ENCODE results near the gene NAGK.
"Not testable (repeated sequence)": the region's sequence is repeated elsewhere in the genome, so short reads cannot be mapped to it uniquely, and the experiment has no call there.

The NAGK gene

GRCh38 chr2:71100195-71100964 lies 31.9 kb downstream of the NAGK start:
- no peaks in the 10 kb centered on the region for H3K27me3 ChIP-seq (ENCODE audit: control insufficient read depth, insufficient read depth, low read length)
- H3K9ac ChIP-seq (ENCODE audit: low read length) = no peak overlapping the region
- no peaks in the 10 kb centered on the region for H3K4me1 ChIP-seq (ENCODE audit: control insufficient read depth, insufficient read depth, low read length)
- H3K9me3 ChIP-seq (ENCODE audit: control insufficient read depth, low read length) = no peaks in the 10 kb centered on the region
- H3K36me3 ChIP-seq (ENCODE audit: control insufficient read depth, insufficient read depth, low read length) = no peaks in the 10 kb centered on the region
- H3K4me3 ChIP-seq (ENCODE audit: low read length) = no peak overlapping the region

GRCh38 chr2:71101656-71102055 lies 33.2 kb downstream of the NAGK start:
- H3K9me3 ChIP-seq (ENCODE audit: control insufficient read depth, low read length) = no peaks in the 10 kb centered on the region
- H3K36me3 ChIP-seq (ENCODE audit: control insufficient read depth, insufficient read depth, low read length) = no peaks in the 10 kb centered on the region
- H3K4me3 ChIP-seq (ENCODE audit: low read length) = no peak overlapping the region
- H3K9ac ChIP-seq (ENCODE audit: low read length) = no peak overlapping the region
- H3K4me1 ChIP-seq (ENCODE audit: control insufficient read depth, insufficient read depth, low read length) = no peaks in the 10 kb centered on the region
- H3K27me3 ChIP-seq (ENCODE audit: control insufficient read depth, insufficient read depth, low read length) = no peaks in the 10 kb centered on the region

- Histone ChIP-seq H3K4me3 (ENCODE audit: low read length) (no peak overlapping the region), H3K36me3 (ENCODE audit: control insufficient read depth, insufficient read depth, low read length) (no peaks in the 10 kb centered on the region), H3K9ac (ENCODE audit: low read length) (no peak overlapping the region), H3K9me3 (ENCODE audit: control insufficient read depth, low read length) (no peaks in the 10 kb centered on the region), H3K4me1 (ENCODE audit: control insufficient read depth, insufficient read depth, low read length) (no peaks in the 10 kb centered on the region), H3K27me3 (ENCODE audit: control insufficient read depth, insufficient read depth, low read length) (no peaks in the 10 kb centered on the region)
Measured at GRCh38 chr2:71102981-71103681, 34.7 kb downstream of the NAGK start.

- Histone ChIP-seq H3K4me1 (ENCODE audit: control insufficient read depth, insufficient read depth, low read length) (no peaks in the 10 kb centered on the region), H3K4me3 (ENCODE audit: low read length) (no peak overlapping the region), H3K27me3 (ENCODE audit: control insufficient read depth, insufficient read depth, low read length) (no peaks in the 10 kb centered on the region), H3K36me3 (ENCODE audit: control insufficient read depth, insufficient read depth, low read length) (no peaks in the 10 kb centered on the region), H3K9me3 (ENCODE audit: control insufficient read depth, low read length) (no peaks in the 10 kb centered on the region), H3K9ac (ENCODE audit: low read length) (no peak overlapping the region)
Measured at GRCh38 chr2:71103809-71104208, 35.4 kb downstream of the NAGK start.

GRCh38 chr2:71106463-71106862 lies 38.0 kb downstream of the NAGK start:
- H3K4me3 ChIP-seq (ENCODE audit: low read length); H3K9me3 ChIP-seq (ENCODE audit: control insufficient read depth, low read length); H3K36me3 ChIP-seq (ENCODE audit: control insufficient read depth, insufficient read depth, low read length); H3K27me3 ChIP-seq (ENCODE audit: control insufficient read depth, insufficient read depth, low read length); H3K4me1 ChIP-seq (ENCODE audit: control insufficient read depth, insufficient read depth, low read length); H3K9ac ChIP-seq (ENCODE audit: low read length): not testable (repeated sequence)

GRCh38 chr2:71108091-71108490 lies 39.6 kb downstream of the NAGK start:
- Histone ChIP-seq H3K27me3 (ENCODE audit: control insufficient read depth, insufficient read depth, low read length) (no peaks in the 10 kb centered on the region), H3K9me3 (ENCODE audit: control insufficient read depth, low read length) (no peaks in the 10 kb centered on the region), H3K9ac (ENCODE audit: low read length) (no peak overlapping the region), H3K4me1 (ENCODE audit: control insufficient read depth, insufficient read depth, low read length) (no peaks in the 10 kb centered on the region), H3K36me3 (ENCODE audit: control insufficient read depth, insufficient read depth, low read length) (no peaks in the 10 kb centered on the region), H3K4me3 (ENCODE audit: low read length) (no peak overlapping the region)

- Histone ChIP-seq H3K27me3 (ENCODE audit: control insufficient read depth, insufficient read depth, low read length) (no peaks in the 10 kb centered on the region), H3K36me3 (ENCODE audit: control insufficient read depth, insufficient read depth, low read length) (no peaks in the 10 kb centered on the region), H3K4me3 (ENCODE audit: low read length) (no peak overlapping the region), H3K4me1 (ENCODE audit: control insufficient read depth, insufficient read depth, low read length) (no peaks in the 10 kb centered on the region), H3K9me3 (ENCODE audit: control insufficient read depth, low read length) (no peaks in the 10 kb centered on the region), H3K9ac (ENCODE audit: low read length) (no peak overlapping the region)
Measured at GRCh38 chr2:71113843-71114242, 45.4 kb downstream of the NAGK start.

GRCh38 chr2:71117063-71117462 lies 48.6 kb downstream of the NAGK start:
- no peak overlapping the region for H3K9ac ChIP-seq (ENCODE audit: low read length)
- H3K9me3 ChIP-seq (ENCODE audit: control insufficient read depth, low read length) = no peaks in the 10 kb centered on the region
- no peaks in the 10 kb centered on the region for H3K36me3 ChIP-seq (ENCODE audit: control insufficient read depth, insufficient read depth, low read length)
- no peaks in the 10 kb centered on the region for H3K27me3 ChIP-seq (ENCODE audit: control insufficient read depth, insufficient read depth, low read length)
- H3K4me3 ChIP-seq (ENCODE audit: low read length) = no peak overlapping the region
- H3K4me1 ChIP-seq (ENCODE audit: control insufficient read depth, insufficient read depth, low read length) = no peaks in the 10 kb centered on the region

- Histone ChIP-seq H3K4me3 (ENCODE audit: low read length) (no peak overlapping the region), H3K9me3 (ENCODE audit: control insufficient read depth, low read length) (no peaks in the 10 kb centered on the region), H3K27me3 (ENCODE audit: control insufficient read depth, insufficient read depth, low read length) (no peaks in the 10 kb centered on the region), H3K9ac (ENCODE audit: low read length) (no peak overlapping the region), H3K4me1 (ENCODE audit: control insufficient read depth, insufficient read depth, low read length) (no peaks in the 10 kb centered on the region), H3K36me3 (ENCODE audit: control insufficient read depth, insufficient read depth, low read length) (no peaks in the 10 kb centered on the region)
Measured at GRCh38 chr2:71120195-71120594, 51.7 kb downstream of the NAGK start.

GRCh38 chr2:71121479-71121878 lies 53.0 kb downstream of the NAGK start:
- Histone ChIP-seq H3K27me3 (ENCODE audit: control insufficient read depth, insufficient read depth, low read length) (no peaks in the 10 kb centered on the region), H3K4me1 (ENCODE audit: control insufficient read depth, insufficient read depth, low read length) (no peaks in the 10 kb centered on the region), H3K36me3 (ENCODE audit: control insufficient read depth, insufficient read depth, low read length) (no peaks in the 10 kb centered on the region), H3K9me3 (ENCODE audit: control insufficient read depth, low read length) (no peaks in the 10 kb centered on the region), H3K4me3 (ENCODE audit: low read length) (no peak overlapping the region), H3K9ac (ENCODE audit: low read length) (no peak overlapping the region)

- Histone ChIP-seq H3K27me3 (ENCODE audit: control insufficient read depth, insufficient read depth, low read length) (no peaks in the 10 kb centered on the region), H3K4me1 (ENCODE audit: control insufficient read depth, insufficient read depth, low read length) (no peaks in the 10 kb centered on the region), H3K9me3 (ENCODE audit: control insufficient read depth, low read length) (no peaks in the 10 kb centered on the region), H3K36me3 (ENCODE audit: control insufficient read depth, insufficient read depth, low read length) (no peaks in the 10 kb centered on the region), H3K4me3 (ENCODE audit: low read length) (no peak overlapping the region), H3K9ac (ENCODE audit: low read length) (no peak overlapping the region)
Measured at GRCh38 chr2:71122387-71123298, 54.2 kb downstream of the NAGK start.

Measured in mucosa of stomach (tissue), 1 donor.